Osteocyte (in vitro differentiated cells): ENCODE measurements around the gene BPIFB4. TPM values are rescaled to one million over a fixed set of nuclear protein-coding genes. Genes with fewer than 3 reads are reported as not detected.

Source experiments
- DNase-seq: peaks from one replicate; pipeline ENCODE4 v3.0.0; 2021; ENCODE audit warnings: mixed read lengths; ENCODE audit not compliant: unreplicated experiment; ENCODE audit errors: extremely low spot score
- H3K27ac Mint-ChIP-seq: one replicate; pipeline ENCODE4 v1.8.0; 2021; ENCODE audit warnings: mild to moderate bottlenecking, mixed read lengths; ENCODE audit not compliant: unreplicated experiment
- H3K27me3 Mint-ChIP-seq: one replicate; pipeline ENCODE4 v1.8.0; 2021; ENCODE audit warnings: mixed read lengths; ENCODE audit not compliant: unreplicated experiment
- H3K36me3 Mint-ChIP-seq: one replicate; pipeline ENCODE4 v1.8.0; 2021; ENCODE audit warnings: mixed read lengths; ENCODE audit not compliant: unreplicated experiment
- H3K4me1 Mint-ChIP-seq: one replicate; pipeline ENCODE4 v1.8.0; 2021; ENCODE audit warnings: mixed read lengths; ENCODE audit not compliant: unreplicated experiment
- H3K4me3 Mint-ChIP-seq: one replicate; pipeline ENCODE4 v1.8.0; 2021; ENCODE audit warnings: mild to moderate bottlenecking, moderate library complexity, mixed read lengths; ENCODE audit not compliant: unreplicated experiment
- H3K9me3 Mint-ChIP-seq: one replicate; pipeline ENCODE4 v1.8.0; 2021; ENCODE audit warnings: mixed read lengths; ENCODE audit not compliant: unreplicated experiment
- CTCF ChIP-seq: fragments of 200-600 bp; sonication (generic); IDR thresholded peaks from 2 replicates; pipeline ENCODE4 v1.5.0; 2021; ENCODE audit warnings: antibody characterized with exemption, mild to moderate bottlenecking, moderate library complexity
- total RNA-seq: library from RNA; stranded (reverse); gene quantifications from 2 replicates; pipeline ENCODE4 v1.2.1, GENCODE V29; 2021

The BPIFB4 gene
- total RNA-seq, 1 donor from 2014 or later, result not detected

GRCh38 chr20:33125983-33126382 lies 46.5 kb downstream of the BPIFB4 start:
- TF ChIP-seq CTCF, result no peak
- H3K27ac Mint-ChIP-seq, result no peak overlapping the region
- peaks cover 12% of the 10 kb centered on the region for H3K27me3 Mint-ChIP-seq
- no peaks in the 10 kb centered on the region for H3K36me3 Mint-ChIP-seq
- DNase-seq, result no peak
- H3K9me3 Mint-ChIP-seq, result no peaks in the 10 kb centered on the region
- no peaks in the 10 kb centered on the region for H3K4me1 Mint-ChIP-seq
- H3K4me3 Mint-ChIP-seq, result no peak overlapping the region

- Mint-ChIP-seq H3K4me1 (no peaks in the 10 kb centered on the region), H3K27me3 (peaks cover 12% of the 10 kb centered on the region), H3K27ac (no peak overlapping the region)
Observed at GRCh38 chr20:33127422-33128097, 48.1 kb downstream of the BPIFB4 start.

GRCh38 chr20:33130568-33131061 lies 51.2 kb downstream of the BPIFB4 start:
- H3K27me3 Mint-ChIP-seq, result peaks cover 12% of the 10 kb centered on the region
- H3K36me3 Mint-ChIP-seq, result no peaks in the 10 kb centered on the region
- H3K27ac Mint-ChIP-seq, result no peak overlapping the region
- no peaks in the 10 kb centered on the region for H3K4me1 Mint-ChIP-seq
- TF ChIP-seq CTCF, result no peak
- no peak for DNase-seq
- H3K4me3 Mint-ChIP-seq, result no peak overlapping the region
- no peaks in the 10 kb centered on the region for H3K9me3 Mint-ChIP-seq

More at GRCh38 chr20:33127422-33128097, 48.1 kb downstream of the BPIFB4 start:
- Mint-ChIP-seq H3K9me3 (no peaks in the 10 kb centered on the region), H3K36me3 (no peaks in the 10 kb centered on the region), H3K4me3 (no peak overlapping the region)
- no peak for DNase-seq
- TF ChIP-seq CTCF, result no peak

DNA sequence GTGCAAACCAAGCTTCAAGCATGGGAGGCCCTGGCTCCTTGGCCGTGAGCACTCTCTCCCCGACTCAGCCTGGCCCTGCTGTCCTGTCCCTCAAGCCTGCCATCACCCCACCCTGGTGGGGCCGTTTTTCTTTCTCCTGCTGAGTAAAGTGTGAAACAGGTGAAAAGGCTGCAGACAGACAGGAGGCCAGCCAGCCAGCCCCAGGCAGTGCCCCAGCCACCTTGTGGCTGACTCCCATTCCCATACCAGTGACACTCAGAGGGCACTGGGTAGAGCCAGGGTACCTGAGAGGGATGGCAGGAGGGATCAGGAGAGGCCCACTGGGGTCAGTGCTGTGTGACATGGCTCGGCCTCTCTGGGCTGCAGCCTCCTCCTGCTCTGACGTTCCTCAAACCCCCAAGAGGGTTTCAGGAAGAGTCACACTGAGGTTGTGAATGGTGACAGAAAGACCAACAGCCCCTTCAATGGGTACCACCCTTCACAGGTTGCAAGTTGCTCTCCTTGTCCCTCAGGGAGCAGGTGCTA lies 52.6 kb downstream of the BPIFB4 start:
- Mint-ChIP-seq H3K27me3 (peaks cover 9% of the 10 kb centered on the region), H3K4me3 (no peak overlapping the region), H3K9me3 (no peaks in the 10 kb centered on the region), H3K36me3 (no peaks in the 10 kb centered on the region), H3K4me1 (no peaks in the 10 kb centered on the region), H3K27ac (no peak overlapping the region)
- TF ChIP-seq CTCF, result no peak
- DNase-seq, result no peak

- Mint-ChIP-seq H3K9me3 (peaks cover 6% of the 10 kb centered on the region), H3K4me1 (no peaks in the 10 kb centered on the region), H3K36me3 (no peaks in the 10 kb centered on the region), H3K27ac (no peak overlapping the region), H3K4me3 (no peak overlapping the region), H3K27me3 (peaks cover 7% of the 10 kb centered on the region)
- no peak for TF ChIP-seq CTCF
- DNase-seq, result no peak
Observed at GRCh38 chr20:33132513-33133372, 53.3 kb downstream of the BPIFB4 start.
